ENCODE results near the gene GATB.

The GATB gene

DNA sequence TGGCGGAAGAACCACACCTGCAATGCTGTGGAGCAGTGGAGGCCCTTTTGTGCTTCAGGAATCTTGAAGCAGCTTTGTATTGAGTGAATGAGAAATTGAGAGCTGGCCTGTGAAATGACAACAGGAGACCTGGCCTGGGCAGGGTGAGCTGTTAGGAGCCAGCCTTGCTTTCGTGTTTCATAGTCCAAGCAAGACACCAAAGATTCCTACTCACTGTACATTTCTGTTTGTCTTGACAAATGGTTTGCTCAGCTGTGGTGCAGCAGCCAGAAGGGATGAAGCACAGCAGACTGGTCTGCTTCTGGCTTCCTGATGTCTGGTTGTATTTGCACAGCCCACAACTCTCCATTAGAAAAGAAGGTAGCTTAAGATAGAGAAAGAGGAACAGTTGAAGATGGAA, 96.5 kb downstream of the GATB start:
- Histone ChIP-seq H3K9me3 (ENCODE audit: insufficient read depth, low read depth, low read length) (no peaks in the 10 kb centered on the region), H3K4me3 (ENCODE audit: low read length) (no peak overlapping the region), H3K4me1 (ENCODE audit: insufficient read depth, low read length) (no peaks in the 10 kb centered on the region), H3K9ac (ENCODE audit: low read depth, low read length) (no peak overlapping the region), H3K27me3 (ENCODE audit: insufficient read depth, low read length) (no peaks in the 10 kb centered on the region), H3K27ac (ENCODE audit: low read depth, low read length) (no peak overlapping the region), H3K36me3 (ENCODE audit: insufficient read depth, low read length) (peaks cover 26% of the 10 kb centered on the region; the same call in 1 of the 2 replicates)
- WGBS, result 98% methylated on average over 2 of the region's 2 CpGs

DNA sequence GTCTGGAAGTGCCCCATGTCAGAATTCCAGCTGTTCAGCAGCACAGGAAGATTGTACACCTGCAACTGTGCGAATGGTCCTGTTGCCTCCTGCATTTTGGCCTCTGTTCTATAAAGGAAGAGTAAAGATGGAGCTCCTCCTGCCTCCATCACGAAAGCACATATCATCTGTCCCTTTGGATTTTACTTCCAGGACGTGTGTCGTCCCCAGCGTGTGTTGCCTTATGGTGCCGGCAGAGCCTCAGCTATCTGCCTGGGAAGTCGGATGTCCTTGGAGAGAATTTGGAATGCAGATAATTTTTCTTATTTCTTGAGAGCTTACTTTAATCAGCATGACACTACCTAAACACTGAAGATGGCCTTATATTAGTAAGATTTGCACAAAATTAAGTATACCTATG, 97.7 kb downstream of the GATB start:
- Histone ChIP-seq H3K4me3 (ENCODE audit: low read length) (no peak overlapping the region), H3K9me3 (ENCODE audit: insufficient read depth, low read depth, low read length) (no peaks in the 10 kb centered on the region)

DNA sequence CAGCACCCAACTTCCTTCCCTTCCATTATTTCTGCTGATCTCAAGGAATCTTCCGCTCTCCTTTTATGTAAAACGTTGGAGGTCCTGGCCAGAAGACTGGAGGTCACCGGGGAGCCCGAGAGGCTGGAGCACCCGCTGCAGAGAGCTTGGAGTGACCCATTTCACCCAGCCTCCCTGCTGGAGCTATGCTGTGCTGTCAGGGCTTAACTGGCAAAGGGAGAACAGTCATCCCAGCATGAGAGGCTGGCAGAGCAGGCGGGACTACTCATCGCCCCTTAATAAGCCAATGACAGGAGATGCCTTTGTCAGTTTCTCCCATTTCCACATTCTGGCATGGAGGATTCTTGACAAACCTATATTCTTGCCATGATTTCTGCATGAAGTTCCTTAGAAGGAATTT, 98.9 kb downstream of the GATB start:
- Histone ChIP-seq H3K4me3 (ENCODE audit: low read length) (no peak overlapping the region), H3K36me3 (ENCODE audit: insufficient read depth, low read length) (peaks cover 29% of the 10 kb centered on the region; the same call in 1 of the 2 replicates), H3K27me3 (ENCODE audit: insufficient read depth, low read length) (no peaks in the 10 kb centered on the region), H3K9me3 (ENCODE audit: insufficient read depth, low read depth, low read length) (no peaks in the 10 kb centered on the region), H3K27ac (ENCODE audit: low read depth, low read length) (no peak overlapping the region), H3K9ac (ENCODE audit: low read depth, low read length) (no peak overlapping the region), H3K4me1 (ENCODE audit: insufficient read depth, low read length) (no peaks in the 10 kb centered on the region)
- 94% methylated on average over 7 of the region's 7 CpGs for WGBS

More for the DNA sequence above, 97.7 kb downstream of the GATB start:
- no peak overlapping the region for H3K27ac ChIP-seq (ENCODE audit: low read depth, low read length)
- H3K27me3 ChIP-seq (ENCODE audit: insufficient read depth, low read length), result no peaks in the 10 kb centered on the region
- H3K36me3 ChIP-seq (ENCODE audit: insufficient read depth, low read length), result peaks cover 21% of the 10 kb centered on the region; the same call in 1 of the 2 replicates
- WGBS, result 92% methylated on average over 7 of the region's 7 CpGs
- no peaks in the 10 kb centered on the region for H3K4me1 ChIP-seq (ENCODE audit: insufficient read depth, low read length)
- H3K9ac ChIP-seq (ENCODE audit: low read depth, low read length), result no peak overlapping the region

- Histone ChIP-seq H3K36me3 (ENCODE audit: insufficient read depth, low read length) (peaks cover 30% of the 10 kb centered on the region), H3K27ac (ENCODE audit: low read depth, low read length) (no peak overlapping the region), H3K4me3 (ENCODE audit: low read length) (no peak overlapping the region), H3K4me1 (ENCODE audit: insufficient read depth, low read length) (no peaks in the 10 kb centered on the region), H3K9ac (ENCODE audit: low read depth, low read length) (no peak overlapping the region), H3K9me3 (ENCODE audit: insufficient read depth, low read depth, low read length) (no peaks in the 10 kb centered on the region), H3K27me3 (ENCODE audit: insufficient read depth, low read length) (no peaks in the 10 kb centered on the region)
These were observed 100.1 kb downstream of the GATB start for GRCh38 chr4:151660676-151661075.

DNA sequence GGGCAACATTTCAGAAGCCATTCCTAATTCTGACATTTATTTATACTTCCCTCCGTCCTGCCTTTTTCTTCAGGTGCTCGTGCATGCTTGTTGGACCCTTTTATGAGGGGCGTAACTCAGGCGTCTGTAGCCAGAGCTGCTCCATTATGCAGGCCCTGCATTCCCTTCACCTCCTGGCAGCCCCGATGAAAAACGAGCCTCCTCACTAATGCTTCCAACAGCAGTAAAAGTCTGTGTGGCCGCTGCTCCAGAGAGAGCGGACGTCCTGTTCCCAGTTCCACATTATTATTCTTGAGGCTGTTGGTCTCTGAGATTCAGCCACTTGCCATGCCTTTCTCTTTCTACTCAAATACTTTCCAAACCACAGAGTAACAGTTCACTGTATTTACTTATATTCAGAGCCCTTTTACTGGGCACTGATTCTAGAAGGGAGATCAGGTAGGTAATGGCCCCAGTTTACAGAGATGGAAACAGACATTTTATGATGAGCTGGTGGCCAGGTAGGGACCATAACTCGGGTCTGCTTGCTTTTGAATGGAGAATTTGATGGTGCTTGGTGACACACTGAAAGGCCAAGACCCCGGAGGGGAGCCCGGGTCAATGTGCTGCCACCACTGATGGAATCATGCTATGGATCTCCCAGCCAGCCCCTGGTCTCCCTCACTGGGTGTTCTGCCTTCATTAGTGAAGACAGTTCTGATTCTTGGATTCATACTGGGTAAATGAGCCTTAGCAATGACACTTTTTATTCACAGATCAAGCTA, 101.0 kb downstream of the GATB start:
- Histone ChIP-seq H3K4me1 (ENCODE audit: insufficient read depth, low read length) (no peaks in the 10 kb centered on the region), H3K27ac (ENCODE audit: low read depth, low read length) (no peak overlapping the region), H3K27me3 (ENCODE audit: insufficient read depth, low read length) (no peaks in the 10 kb centered on the region), H3K36me3 (ENCODE audit: insufficient read depth, low read length) (peaks cover 30% of the 10 kb centered on the region), H3K9me3 (ENCODE audit: insufficient read depth, low read depth, low read length) (no peaks in the 10 kb centered on the region), H3K9ac (ENCODE audit: low read depth, low read length) (no peak overlapping the region), H3K4me3 (ENCODE audit: low read length) (no peak overlapping the region)
- 92% methylated on average over 12 of the region's 12 CpGs for WGBS

DNA sequence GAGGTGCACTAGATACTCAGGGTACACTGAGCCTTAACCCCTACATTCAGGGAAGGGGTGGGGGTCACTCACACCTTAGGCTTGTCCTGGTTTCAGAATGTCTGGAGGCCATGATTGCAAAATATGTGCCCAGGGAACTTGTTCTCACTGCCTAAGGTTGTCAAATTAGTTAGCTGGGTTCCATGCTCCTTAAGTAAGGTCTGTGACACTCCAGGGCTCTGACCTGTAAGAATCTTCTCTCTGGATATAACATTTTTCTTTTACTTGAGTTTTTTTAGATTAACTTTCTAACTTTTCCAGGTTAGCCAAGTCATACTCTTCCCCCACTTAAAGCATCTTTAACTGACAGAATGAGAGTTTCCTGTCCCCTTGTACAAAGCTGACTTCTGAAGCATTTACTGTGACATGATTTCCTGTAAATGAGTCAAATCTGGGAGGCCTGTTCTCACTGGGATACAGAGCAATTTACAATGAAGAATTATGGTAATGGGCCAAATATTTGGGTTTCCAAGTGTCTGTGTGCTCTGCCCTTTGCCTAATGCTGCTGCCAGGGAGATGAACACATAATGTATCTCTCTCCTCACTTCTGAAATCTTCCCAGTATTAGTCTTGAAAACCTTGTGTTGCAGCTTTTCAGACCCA, 101.7 kb downstream of the GATB start:
- Histone ChIP-seq H3K27me3 (ENCODE audit: insufficient read depth, low read length) (no peaks in the 10 kb centered on the region), H3K9ac (ENCODE audit: low read depth, low read length) (no peak overlapping the region), H3K4me1 (ENCODE audit: insufficient read depth, low read length) (no peaks in the 10 kb centered on the region), H3K27ac (ENCODE audit: low read depth, low read length) (no peak overlapping the region), H3K9me3 (ENCODE audit: insufficient read depth, low read depth, low read length) (no peaks in the 10 kb centered on the region), H3K36me3 (ENCODE audit: insufficient read depth, low read length) (peaks cover 26% of the 10 kb centered on the region), H3K4me3 (ENCODE audit: low read length) (no peak overlapping the region)

DNA sequence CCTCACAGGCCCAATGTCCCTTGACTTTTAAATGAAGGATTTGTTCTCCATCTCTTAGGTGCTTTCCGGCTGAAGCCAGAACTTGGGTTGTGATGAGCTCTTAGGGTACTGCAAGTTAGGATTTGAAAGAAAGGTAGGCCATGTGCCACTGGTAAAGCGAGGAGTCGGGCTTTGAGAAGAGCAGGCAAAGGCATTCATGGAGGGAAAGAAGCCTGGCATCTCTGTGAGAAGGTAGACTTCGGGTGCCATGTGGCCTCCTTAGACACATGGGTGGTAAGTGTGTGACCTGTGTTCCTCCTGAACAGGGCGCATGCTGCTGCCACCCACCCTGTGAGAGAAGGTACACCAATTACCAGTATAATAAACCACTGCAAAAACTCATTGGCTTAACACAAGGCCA, 102.9 kb downstream of the GATB start:
- no peak overlapping the region for H3K4me3 ChIP-seq (ENCODE audit: low read length)
- WGBS, result 92% methylated on average over 5 of the region's 5 CpGs
- H3K27me3 ChIP-seq (ENCODE audit: insufficient read depth, low read length), result no peaks in the 10 kb centered on the region
- H3K36me3 ChIP-seq (ENCODE audit: insufficient read depth, low read length), result peaks cover 14% of the 10 kb centered on the region
- H3K9ac ChIP-seq (ENCODE audit: low read depth, low read length), result no peak overlapping the region
- no peaks in the 10 kb centered on the region for H3K9me3 ChIP-seq (ENCODE audit: insufficient read depth, low read depth, low read length)
- H3K4me1 ChIP-seq (ENCODE audit: insufficient read depth, low read length), result no peaks in the 10 kb centered on the region
- no peak overlapping the region for H3K27ac ChIP-seq (ENCODE audit: low read depth, low read length)

DNA sequence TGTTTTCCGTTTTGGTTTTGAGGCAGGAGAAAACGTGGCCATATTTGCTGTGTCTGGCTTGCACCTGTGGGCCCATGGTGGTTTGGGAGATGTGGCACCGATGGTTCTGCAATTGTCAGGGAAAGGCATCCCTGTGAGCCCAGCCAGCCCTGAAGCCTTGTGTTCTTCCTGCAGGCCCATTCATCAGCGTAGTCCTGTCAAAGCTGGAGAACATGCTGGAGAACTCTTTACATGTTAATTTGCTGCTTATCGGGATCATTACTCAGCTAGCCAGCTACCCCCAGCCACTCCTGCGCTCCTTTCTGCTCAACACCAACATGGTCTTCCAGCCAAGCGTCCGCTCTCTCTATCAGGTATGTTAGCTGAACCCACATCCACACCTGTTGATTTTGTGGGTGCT, 104.7 kb downstream of the GATB start:
- no peak overlapping the region for H3K27ac ChIP-seq (ENCODE audit: low read depth, low read length)
- 92% methylated on average over 8 of the region's 8 CpGs for WGBS
- no peak overlapping the region for H3K4me3 ChIP-seq (ENCODE audit: low read length)
- no peaks in the 10 kb centered on the region for H3K27me3 ChIP-seq (ENCODE audit: insufficient read depth, low read length)
- peaks cover 14% of the 10 kb centered on the region for H3K36me3 ChIP-seq (ENCODE audit: insufficient read depth, low read length)
- H3K9me3 ChIP-seq (ENCODE audit: insufficient read depth, low read depth, low read length), result no peaks in the 10 kb centered on the region
- no peaks in the 10 kb centered on the region for H3K4me1 ChIP-seq (ENCODE audit: insufficient read depth, low read length)
- H3K9ac ChIP-seq (ENCODE audit: low read depth, low read length), result no peak overlapping the region

GRCh38 chr4:151653548-151653918, 107.3 kb downstream of the GATB start:
- Histone ChIP-seq H3K9ac (ENCODE audit: low read depth, low read length) (no peak overlapping the region), H3K36me3 (ENCODE audit: insufficient read depth, low read length) (peaks cover 28% of the 10 kb centered on the region), H3K4me1 (ENCODE audit: insufficient read depth, low read length) (no peaks in the 10 kb centered on the region), H3K27ac (ENCODE audit: low read depth, low read length) (no peak overlapping the region), H3K9me3 (ENCODE audit: insufficient read depth, low read depth, low read length) (no peaks in the 10 kb centered on the region), H3K27me3 (ENCODE audit: insufficient read depth, low read length) (no peaks in the 10 kb centered on the region), H3K4me3 (ENCODE audit: low read length) (no peak overlapping the region)
- 93% methylated on average over 7 of the region's 7 CpGs for WGBS

DNA sequence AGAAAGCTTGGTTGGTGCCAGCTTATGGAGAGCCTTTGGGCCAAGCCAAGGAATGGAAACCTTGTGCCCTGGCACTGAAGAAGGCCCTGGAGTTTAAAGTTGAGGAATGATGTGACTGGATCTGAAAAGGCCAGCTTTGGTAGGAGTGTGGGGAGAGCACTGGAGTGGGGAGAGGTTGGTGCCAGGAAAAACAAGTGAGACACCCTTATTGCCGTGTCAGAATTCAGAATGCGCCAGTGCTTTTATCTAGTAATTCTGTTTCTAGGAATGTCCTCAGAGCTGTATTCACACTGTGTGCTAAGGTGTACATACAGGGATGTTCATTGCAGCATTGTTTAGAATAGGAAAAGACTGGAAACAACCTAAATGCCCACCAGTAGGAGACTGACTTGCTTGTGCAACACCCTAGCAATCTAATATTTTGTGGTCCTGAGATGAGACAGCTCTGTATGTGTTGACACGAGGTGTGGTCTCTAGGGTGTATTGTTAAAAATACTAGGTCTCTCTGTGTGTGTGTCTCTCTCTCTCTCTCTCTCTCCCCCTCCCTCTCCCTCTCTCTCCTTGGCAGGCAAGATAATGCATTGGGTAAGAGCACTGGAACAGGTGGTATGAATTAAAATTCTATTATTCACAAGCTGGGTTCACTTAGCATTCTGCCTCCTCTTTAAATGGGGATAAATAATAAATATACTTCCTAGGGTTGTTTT, 107.8 kb downstream of the GATB start:
- WGBS, result 95% methylated on average over 2 of the region's 3 CpGs
- Histone ChIP-seq H3K9me3 (ENCODE audit: insufficient read depth, low read depth, low read length) (no peaks in the 10 kb centered on the region), H3K36me3 (ENCODE audit: insufficient read depth, low read length) (peaks cover 28% of the 10 kb centered on the region), H3K4me3 (ENCODE audit: low read length) (no peak overlapping the region), H3K27me3 (ENCODE audit: insufficient read depth, low read length) (no peaks in the 10 kb centered on the region), H3K4me1 (ENCODE audit: insufficient read depth, low read length) (no peaks in the 10 kb centered on the region), H3K27ac (ENCODE audit: low read depth, low read length) (no peak overlapping the region), H3K9ac (ENCODE audit: low read depth, low read length) (no peak overlapping the region)

GRCh38 chr4:151651496-151651895, 109.3 kb downstream of the GATB start:
- H3K27ac ChIP-seq (ENCODE audit: low read depth, low read length), result no peak overlapping the region
- H3K4me1 ChIP-seq (ENCODE audit: insufficient read depth, low read length), result no peaks in the 10 kb centered on the region
- 93% methylated on average over 1 of the region's 1 CpG for WGBS

More at GRCh38 chr4:151651496-151651895, 109.3 kb downstream of the GATB start:
- Histone ChIP-seq H3K27me3 (ENCODE audit: insufficient read depth, low read length) (no peaks in the 10 kb centered on the region), H3K4me3 (ENCODE audit: low read length) (no peak overlapping the region), H3K36me3 (ENCODE audit: insufficient read depth, low read length) (peaks cover 21% of the 10 kb centered on the region), H3K9me3 (ENCODE audit: insufficient read depth, low read depth, low read length) (no peaks in the 10 kb centered on the region), H3K9ac (ENCODE audit: low read depth, low read length) (no peak overlapping the region)
